Osteoblast (primary cell): ENCODE data around the gene LRRC3C. TPM values are rescaled to one million over a fixed set of nuclear protein-coding genes. Genes with fewer than 3 reads are reported as not detected.
"Not testable (repeated sequence)": the region's sequence is repeated elsewhere in the genome, so short reads cannot be mapped to it uniquely, and the experiment has no call there.

Experiments used
- DNase-seq: peaks from one replicate; pipeline ENCODE4 v3.0.0; 2011; ENCODE audit warnings: low spot score, mixed read lengths; ENCODE audit not compliant: insufficient read length; ENCODE audit errors: missing footprints
- H2AFZ ChIP-seq: 2 replicates; pipeline ENCODE4 v1.6.0; 2011; ENCODE audit warnings: mild to moderate bottlenecking, low read length
- H3K27ac ChIP-seq: 2 replicates; pipeline ENCODE4 v1.5.1; 2011; ENCODE audit warnings: mild to moderate bottlenecking, low read depth, low read length, moderate library complexity
- H3K27me3 ChIP-seq: 2 replicates; pipeline ENCODE4 v1.6.0; 2012; ENCODE audit warnings: mild to moderate bottlenecking, control low read depth, inconsistent platforms, low read length, moderate library complexity; ENCODE audit not compliant: insufficient read depth
- H3K36me3 ChIP-seq: 2 replicates; pipeline ENCODE4 v1.5.1; 2011; ENCODE audit warnings: mild to moderate bottlenecking, low read length, control low read depth, moderate library complexity; ENCODE audit not compliant: insufficient read depth
- H3K4me1 ChIP-seq: 2 replicates; pipeline ENCODE4 v1.5.1; 2011; ENCODE audit warnings: mild to moderate bottlenecking, low read length, control low read depth, moderate library complexity; ENCODE audit not compliant: insufficient read depth
- H3K4me2 ChIP-seq: 2 replicates; pipeline ENCODE4 v1.6.0; 2011; ENCODE audit warnings: mild to moderate bottlenecking, low read length; ENCODE audit not compliant: insufficient read depth
- H3K4me3 ChIP-seq: fragments of 200-600 bp; sonication (generic); 3 replicates; pipeline ENCODE4 v1.5.1; 2012; ENCODE audit warnings: mild to moderate bottlenecking, low read length, inconsistent platforms; ENCODE audit not compliant: insufficient read depth
- H3K79me2 ChIP-seq: 2 replicates; pipeline ENCODE4 v1.6.0; 2012; ENCODE audit warnings: mild to moderate bottlenecking, low read length, control low read depth, inconsistent platforms; ENCODE audit not compliant: insufficient read depth
- H3K9me3 ChIP-seq: 2 replicates; pipeline ENCODE4 v1.5.1; 2011; ENCODE audit warnings: low read depth, low read length, control low read depth
- H4K20me1 ChIP-seq: 2 replicates; pipeline ENCODE4 v1.6.0; 2012; ENCODE audit warnings: mild to moderate bottlenecking, low read length, control low read depth; ENCODE audit not compliant: insufficient read depth
- CTCF ChIP-seq: IDR thresholded peaks from 2 replicates; pipeline ENCODE4 v1.5.1; 2011; ENCODE audit warnings: mild to moderate bottlenecking, low read depth, low read length, moderate library complexity; ENCODE audit errors: extremely low read depth
- total RNA-seq: library from RNA; depleted of rRNA; stranded (reverse); fragments of >200 nt; gene quantifications from 2 replicates; pipeline ENCODE4 v1.2.3, GENCODE V29; 2012

The LRRC3C gene
- total RNA-seq, 1 donor, result not detected

GRCh38 chr17:39894681-39895376, 32.7 kb upstream of the LRRC3C start:
- Histone ChIP-seq H2AFZ (no peak overlapping the region), H3K4me2 (no peak overlapping the region), H3K79me2 (no peaks in the 10 kb centered on the region), H3K27ac (no peak overlapping the region), H4K20me1 (no peaks in the 10 kb centered on the region), H3K9me3 (peaks cover 4% of the 10 kb centered on the region), H3K4me1 (no peaks in the 10 kb centered on the region), H3K4me3 (no peak overlapping the region), H3K27me3 (peaks cover 12% of the 10 kb centered on the region), H3K36me3 (no peaks in the 10 kb centered on the region)
- no peak for DNase-seq
- TF ChIP-seq CTCF, result no peak

- no peak for TF ChIP-seq CTCF
- Histone ChIP-seq H3K27me3 (peaks cover 1% of the 10 kb centered on the region), H3K36me3 (no peaks in the 10 kb centered on the region)
Measured at GRCh38 chr17:39898088-39898487, 29.4 kb upstream of the LRRC3C start.

GRCh38 chr17:39899215-39899614, 28.3 kb upstream of the LRRC3C start:
- peaks cover 7% of the 10 kb centered on the region for H3K4me1 ChIP-seq

More at GRCh38 chr17:39898088-39898487, 29.4 kb upstream of the LRRC3C start:
- no peaks in the 10 kb centered on the region for H4K20me1 ChIP-seq
- no peaks in the 10 kb centered on the region for H3K79me2 ChIP-seq
- no peak overlapping the region for H3K4me3 ChIP-seq
- no peaks in the 10 kb centered on the region for H3K9me3 ChIP-seq
- no peak for DNase-seq
- no peak overlapping the region for H3K4me2 ChIP-seq
- no peaks in the 10 kb centered on the region for H3K4me1 ChIP-seq
- H3K27ac ChIP-seq, result no peak overlapping the region
- no peak overlapping the region for H2AFZ ChIP-seq

GRCh38 chr17:39902027-39902426, 25.5 kb upstream of the LRRC3C start:
- not testable (repeated sequence) for DNase-seq, H2AFZ ChIP-seq, H3K27me3 ChIP-seq

More at GRCh38 chr17:39899215-39899614, 28.3 kb upstream of the LRRC3C start:
- H2AFZ ChIP-seq, result no peak overlapping the region
- no peak overlapping the region for H3K4me2 ChIP-seq
- no peak for TF ChIP-seq CTCF
- no peak overlapping the region for H3K27ac ChIP-seq
- H3K79me2 ChIP-seq, result no peaks in the 10 kb centered on the region
- H3K27me3 ChIP-seq, result no peaks in the 10 kb centered on the region
- no peaks in the 10 kb centered on the region for H4K20me1 ChIP-seq
- no peaks in the 10 kb centered on the region for H3K9me3 ChIP-seq
- H3K4me3 ChIP-seq, result no peak overlapping the region
- no peak for DNase-seq
- no peaks in the 10 kb centered on the region for H3K36me3 ChIP-seq

More at GRCh38 chr17:39902027-39902426, 25.5 kb upstream of the LRRC3C start:
- not testable (repeated sequence) for H4K20me1 ChIP-seq, H3K4me3 ChIP-seq, H3K4me1 ChIP-seq, H3K27ac ChIP-seq, H3K36me3 ChIP-seq, H3K4me2 ChIP-seq, H3K79me2 ChIP-seq, H3K9me3 ChIP-seq
